Bone marrow (tissue), 2 donors: ENCODE measurements around the gene NTN1.

Experiments used
- DNase-seq, 2 donors: peaks; one replicate each; lab custom pipeline; 2025; lab: John Stamatoyannopoulos, UW

The NTN1 gene

GRCh38 chr17:9037736-9038135, 16.4 kb downstream of the NTN1 start:
- DNase-seq, result peak in 1 of 2 donors; percentile 79

- no peak for DNase-seq
These were observed 17.1 kb downstream of the NTN1 start for GRCh38 chr17:9038380-9038779.

- no peak for DNase-seq
These were observed 23.6 kb downstream of the NTN1 start for GRCh38 chr17:9044772-9045463.

- no peak for DNase-seq
These were observed 29.6 kb downstream of the NTN1 start for GRCh38 chr17:9050801-9051401.

- DNase-seq, result no peak
These were observed 30.3 kb downstream of the NTN1 start for GRCh38 chr17:9051561-9051960.

- no peak for DNase-seq
These were observed 31.6 kb downstream of the NTN1 start for GRCh38 chr17:9052921-9053320.

- no peak for DNase-seq
These were observed 32.1 kb downstream of the NTN1 start for GRCh38 chr17:9053406-9053805.

GRCh38 chr17:9054126-9054975, 33.0 kb downstream of the NTN1 start:
- no peak for DNase-seq

GRCh38 chr17:9055281-9055680, 34.0 kb downstream of the NTN1 start:
- DNase-seq, result no peak

GRCh38 chr17:9056566-9056965, 35.3 kb downstream of the NTN1 start:
- no peak for DNase-seq

- no peak for DNase-seq
These were observed 36.0 kb downstream of the NTN1 start for GRCh38 chr17:9057310-9057709.

GRCh38 chr17:9062399-9062902, 41.1 kb downstream of the NTN1 start:
- DNase-seq, result no peak

GRCh38 chr17:9064311-9064834, 43.1 kb downstream of the NTN1 start:
- DNase-seq, result no peak

- no peak for DNase-seq
These were observed 49.7 kb downstream of the NTN1 start for GRCh38 chr17:9071016-9071415.

GRCh38 chr17:9071811-9072498, 50.6 kb downstream of the NTN1 start:
- no peak for DNase-seq

GRCh38 chr17:9072696-9073339, 51.5 kb downstream of the NTN1 start:
- no peak for DNase-seq

- no peak for DNase-seq
These were observed 52.8 kb downstream of the NTN1 start for GRCh38 chr17:9074131-9074530.

GRCh38 chr17:9079461-9080103, 58.3 kb downstream of the NTN1 start:
- DNase-seq, result no peak

- DNase-seq, result no peak
These were observed 59.1 kb downstream of the NTN1 start for GRCh38 chr17:9080296-9080914.

- DNase-seq, result no peak
These were observed 59.7 kb downstream of the NTN1 start for GRCh38 chr17:9080983-9081382.
